MM.1S (cell line): ENCODE data around the gene FHDC1.

Experiments
- DNase-seq: peaks from one replicate; pipeline ENCODE4 v3.0.0-alpha.2; 2015
- H2AFZ ChIP-seq: fragments of 300-600 bp; sonication (generic); 2 replicates; pipeline ENCODE4 v1.6.0; 2016; ENCODE audit warnings: antibody characterized with exemption, low read length
- H3F3A ChIP-seq: fragments of 300-600 bp; sonication (generic); 2 replicates; pipeline ENCODE4 v1.6.1; 2016; ENCODE audit warnings: mild to moderate bottlenecking, antibody characterized with exemption, low read length, moderate library complexity, mixed read lengths; ENCODE audit not compliant: insufficient read depth
- H3K27ac ChIP-seq: fragments of 300-600 bp; sonication (generic); 2 replicates; pipeline ENCODE4 v1.5.1; 2016; ENCODE audit warnings: mild to moderate bottlenecking, low read length
- H3K27me3 ChIP-seq: fragments of 300-600 bp; sonication (generic); replicated peaks from 2 replicates; pipeline ENCODE4 v1.6.0; 2016; ENCODE audit warnings: low read length; ENCODE audit not compliant: insufficient read depth
- H3K36me3 ChIP-seq: fragments of 300-600 bp; sonication (generic); replicated peaks from 2 replicates; pipeline ENCODE4 v1.6.1; 2016; ENCODE audit warnings: mild to moderate bottlenecking, low read length, mixed read lengths; ENCODE audit not compliant: insufficient read depth
- H3K4me1 ChIP-seq: fragments of 300-600 bp; sonication (generic); 2 replicates; pipeline ENCODE4 v1.6.1; 2016; ENCODE audit warnings: low read length, mixed read lengths
- H3K4me2 ChIP-seq: fragments of 300-600 bp; sonication (generic); 2 replicates; pipeline ENCODE4 v1.6.0; 2016; ENCODE audit warnings: low read depth, low read length
- H3K4me3 ChIP-seq: fragments of 300-600 bp; sonication (generic); 2 replicates; pipeline ENCODE4 v1.5.1; 2016; ENCODE audit warnings: low read length, mixed read lengths
- H3K79me2 ChIP-seq: fragments of 300-600 bp; sonication (generic); 2 replicates; pipeline ENCODE4 v1.6.1; 2016; ENCODE audit warnings: mixed run types, low read length, mixed read lengths
- H3K9ac ChIP-seq: fragments of 300-600 bp; sonication (generic); 2 replicates; pipeline ENCODE4 v1.6.1; 2016; ENCODE audit warnings: low read length, mixed read lengths
- H3K9me2 ChIP-seq: fragments of 300-600 bp; sonication (generic); replicated peaks from 2 replicates; pipeline ENCODE4 v1.6.1; 2016; ENCODE audit warnings: mild to moderate bottlenecking, low read length, mixed read lengths; ENCODE audit not compliant: insufficient read depth
- H3K9me3 ChIP-seq: fragments of 300-600 bp; sonication (generic); replicated peaks from 2 replicates; pipeline ENCODE4 v1.6.1; 2016; ENCODE audit warnings: mild to moderate bottlenecking, low read length, mixed read lengths; ENCODE audit not compliant: insufficient read depth
- H4K20me1 ChIP-seq: fragments of 300-600 bp; sonication (generic); 2 replicates; pipeline ENCODE4 v1.6.1; 2016; ENCODE audit warnings: mild to moderate bottlenecking, low read length, moderate library complexity, mixed read lengths; ENCODE audit not compliant: insufficient read depth
- EZH2 ChIP-seq: fragments of 300-600 bp; sonication (generic); optimal IDR thresholded peaks from 2 replicates; pipeline ENCODE3; 2017; ENCODE audit warnings: low read depth, mild to moderate bottlenecking, antibody characterized with exemption, low read length, mixed read lengths
- EZH2phosphoT487 ChIP-seq: fragments of 300-600 bp; sonication (generic); IDR thresholded peaks from 2 replicates; pipeline ENCODE4 v1.6.1; 2018; ENCODE audit warnings: antibody characterized with exemption, low read length
- TF ChIP-seq, protein P1 (sequence below): fragments of 300-600 bp; sonication (generic); IDR thresholded peaks from 2 replicates; pipeline ENCODE4 v1.5.1; 2016; ENCODE audit warnings: antibody characterized with exemption, low read length, mixed read lengths

Gene FHDC1

DNA sequence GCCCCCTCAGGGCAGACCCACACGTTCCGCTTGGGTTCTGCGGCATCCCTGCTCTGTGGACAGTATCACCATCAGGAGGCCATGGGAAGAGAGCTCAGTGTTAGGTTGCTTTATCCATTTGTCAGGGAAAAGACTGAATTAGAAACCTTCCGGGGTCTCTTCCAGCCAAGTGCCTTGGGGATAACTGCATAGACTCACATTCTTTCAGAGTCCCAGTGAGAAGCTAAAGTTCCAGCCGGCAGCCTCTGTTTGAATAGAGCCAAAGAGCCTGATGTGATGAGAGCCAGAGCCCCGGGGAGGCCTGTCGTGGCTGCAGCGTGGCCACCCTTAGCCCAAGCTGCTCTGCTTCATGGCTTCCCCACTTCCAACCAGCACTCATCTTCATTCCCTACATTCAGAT is 85.2 kb downstream of the FHDC1 start:
- Histone ChIP-seq H3K4me2 (no peak overlapping the region), H3K79me2 (no peaks in the 10 kb centered on the region), H3K36me3 (no peaks in the 10 kb centered on the region), H3K4me1 (no peaks in the 10 kb centered on the region), H3K4me3 (no peak overlapping the region), H3K27me3 (no peaks in the 10 kb centered on the region), H3F3A (no peaks in the 10 kb centered on the region), H3K9me3 (no peaks in the 10 kb centered on the region), H3K9ac (no peak overlapping the region), H3K27ac (no peak overlapping the region), H3K9me2 (no peaks in the 10 kb centered on the region), H4K20me1 (no peaks in the 10 kb centered on the region), H2AFZ (no peak overlapping the region)
- no peak for TF ChIP-seq EZH2phosphoT487
- TF ChIP-seq, protein P1, sequence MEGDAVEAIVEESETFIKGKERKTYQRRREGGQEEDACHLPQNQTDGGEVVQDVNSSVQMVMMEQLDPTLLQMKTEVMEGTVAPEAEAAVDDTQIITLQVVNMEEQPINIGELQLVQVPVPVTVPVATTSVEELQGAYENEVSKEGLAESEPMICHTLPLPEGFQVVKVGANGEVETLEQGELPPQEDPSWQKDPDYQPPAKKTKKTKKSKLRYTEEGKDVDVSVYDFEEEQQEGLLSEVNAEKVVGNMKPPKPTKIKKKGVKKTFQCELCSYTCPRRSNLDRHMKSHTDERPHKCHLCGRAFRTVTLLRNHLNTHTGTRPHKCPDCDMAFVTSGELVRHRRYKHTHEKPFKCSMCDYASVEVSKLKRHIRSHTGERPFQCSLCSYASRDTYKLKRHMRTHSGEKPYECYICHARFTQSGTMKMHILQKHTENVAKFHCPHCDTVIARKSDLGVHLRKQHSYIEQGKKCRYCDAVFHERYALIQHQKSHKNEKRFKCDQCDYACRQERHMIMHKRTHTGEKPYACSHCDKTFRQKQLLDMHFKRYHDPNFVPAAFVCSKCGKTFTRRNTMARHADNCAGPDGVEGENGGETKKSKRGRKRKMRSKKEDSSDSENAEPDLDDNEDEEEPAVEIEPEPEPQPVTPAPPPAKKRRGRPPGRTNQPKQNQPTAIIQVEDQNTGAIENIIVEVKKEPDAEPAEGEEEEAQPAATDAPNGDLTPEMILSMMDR: no peak
- TF ChIP-seq EZH2: no peak
- no peak for DNase-seq

DNA sequence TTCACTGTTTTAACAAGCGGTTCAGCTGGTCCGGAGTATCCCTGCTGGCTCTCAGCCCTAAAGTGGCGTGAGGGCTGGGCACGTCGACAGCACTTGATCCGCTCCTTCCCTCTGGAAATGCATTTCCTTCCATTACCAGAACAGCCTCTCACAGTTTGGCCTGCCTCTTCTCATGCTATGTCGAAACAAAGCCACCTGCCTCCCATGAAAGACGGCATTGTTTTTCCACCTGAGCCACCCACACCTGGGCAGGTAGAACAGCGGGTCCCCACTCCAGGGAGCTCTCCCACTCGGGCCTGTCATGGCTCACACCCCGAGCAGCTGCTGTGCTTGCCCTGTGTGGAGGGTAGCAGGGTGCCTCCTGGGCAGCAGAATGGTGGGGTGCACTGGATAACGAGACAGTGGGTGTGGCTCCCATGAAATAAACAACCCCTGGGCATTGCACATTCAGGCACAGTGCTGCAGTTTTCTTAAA is 86.2 kb downstream of the FHDC1 start:
- Histone ChIP-seq H3K9me2 (no peaks in the 10 kb centered on the region), H3K4me1 (no peaks in the 10 kb centered on the region), H3K79me2 (no peaks in the 10 kb centered on the region), H3K27ac (no peak overlapping the region), H3K27me3 (no peaks in the 10 kb centered on the region), H2AFZ (no peak overlapping the region), H4K20me1 (no peaks in the 10 kb centered on the region), H3K4me2 (no peak overlapping the region), H3F3A (no peaks in the 10 kb centered on the region), H3K4me3 (no peak overlapping the region), H3K36me3 (no peaks in the 10 kb centered on the region), H3K9ac (no peak overlapping the region), H3K9me3 (no peaks in the 10 kb centered on the region)
- DNase-seq: no peak
- no peak for TF ChIP-seq EZH2phosphoT487
- TF ChIP-seq EZH2: no peak
- TF ChIP-seq, protein P1: no peak

- Histone ChIP-seq H3K4me2 (no peak overlapping the region), H3K27me3 (no peaks in the 10 kb centered on the region), H4K20me1 (no peaks in the 10 kb centered on the region), H3F3A (no peaks in the 10 kb centered on the region), H3K79me2 (no peaks in the 10 kb centered on the region), H3K9me2 (no peaks in the 10 kb centered on the region), H3K36me3 (no peaks in the 10 kb centered on the region), H3K4me1 (no peaks in the 10 kb centered on the region), H3K4me3 (no peak overlapping the region), H3K9me3 (no peaks in the 10 kb centered on the region), H2AFZ (no peak overlapping the region), H3K9ac (no peak overlapping the region), H3K27ac (no peak overlapping the region)
- DNase-seq: no peak
- TF ChIP-seq EZH2 (no peak), EZH2phosphoT487 (no peak)
- TF ChIP-seq, protein P1: no peak
These were observed 87.0 kb downstream of the FHDC1 start for GRCh38 chr4:153023139-153023538.
